Upper lobe of right lung (tissue), 1 donor: ENCODE measurements around the gene GLOD5. TPM values are rescaled to one million over a fixed set of nuclear protein-coding genes. Genes with fewer than 3 reads are reported as not detected.

Experiments used
- ATAC-seq: fragments of 200-7000 bp; cut with Tn5 transposase; one replicate; pipeline ENCODE4 v1.9.1; 2020; ENCODE audit warnings: mild to moderate bottlenecking, moderate library complexity
- DNase-seq: peaks from one replicate; pipeline ENCODE4 v3.0.0-alpha.2; 2020
- H3K27ac ChIP-seq: fragments of 200-600 bp; one replicate; pipeline ENCODE4 v1.8.0; 2022
- H3K27me3 ChIP-seq: fragments of 200-600 bp; one replicate; pipeline ENCODE4 v1.8.0; 2022; ENCODE audit warnings: mild to moderate bottlenecking
- H3K36me3 ChIP-seq: fragments of 200-600 bp; one replicate; pipeline ENCODE4 v1.8.0; 2022
- H3K4me1 ChIP-seq: fragments of 200-600 bp; one replicate; pipeline ENCODE4 v1.8.0; 2022
- H3K4me3 ChIP-seq: fragments of 200-600 bp; one replicate; pipeline ENCODE4 v1.8.0; 2022; ENCODE audit warnings: mild to moderate bottlenecking
- H3K9me3 ChIP-seq: fragments of 200-600 bp; one replicate; pipeline ENCODE4 v1.8.0; 2022
- intact Hi-C: fragments of 100-400 bp; cut with DNase I; formaldehyde crosslinking; loops from one replicate; pipeline ENCODE4 v1.11.0; 2022
- total RNA-seq: library from RNA; stranded (reverse); fragmentation: NEBNext Ultra II Directional; extraction: Animal tissue kit (Norgen Biotek cat#: 25700); gene quantifications from one replicate; pipeline ENCODE4 v1.2.1, GENCODE V29; 2021
- TF ChIP-seq, protein P1 (sequence below): fragments of 200-600 bp; IDR thresholded peaks from one replicate; pipeline ENCODE4 v1.8.0; 2022; ENCODE audit warnings: antibody characterized with exemption
- donor health status: DM: no; HTN: yes; CAD: no; lungs with severe emphysema.

Gene GLOD5
- total RNA-seq, 1 donor from 2014 or later = 2.6 TPM

DNA sequence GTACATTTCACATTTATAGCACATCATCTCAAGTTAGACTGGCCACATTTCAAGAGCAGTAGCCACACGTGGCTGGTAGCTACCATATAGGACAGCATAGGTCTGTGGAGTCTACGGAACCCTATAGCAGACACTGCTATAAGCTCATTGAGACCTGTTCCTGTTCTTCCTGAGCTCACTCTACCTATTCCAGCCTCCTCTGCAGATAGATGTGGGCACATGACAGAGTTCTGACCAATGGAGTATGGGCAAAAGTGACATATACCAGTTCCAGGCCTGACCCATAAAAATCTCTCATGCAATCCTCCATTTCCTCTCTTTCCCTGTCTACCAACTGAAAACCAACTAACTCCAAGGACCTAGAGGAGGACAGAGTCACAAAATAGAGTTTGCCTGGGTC is 36.8 kb downstream of the GLOD5 start:
- peaks cover 4% of the 10 kb centered on the region for H3K4me1 ChIP-seq
- H3K9me3 ChIP-seq = no peaks in the 10 kb centered on the region
- H3K27ac ChIP-seq = no peak overlapping the region
- intact Hi-C loops = no loop called here
- TF ChIP-seq, protein P1, sequence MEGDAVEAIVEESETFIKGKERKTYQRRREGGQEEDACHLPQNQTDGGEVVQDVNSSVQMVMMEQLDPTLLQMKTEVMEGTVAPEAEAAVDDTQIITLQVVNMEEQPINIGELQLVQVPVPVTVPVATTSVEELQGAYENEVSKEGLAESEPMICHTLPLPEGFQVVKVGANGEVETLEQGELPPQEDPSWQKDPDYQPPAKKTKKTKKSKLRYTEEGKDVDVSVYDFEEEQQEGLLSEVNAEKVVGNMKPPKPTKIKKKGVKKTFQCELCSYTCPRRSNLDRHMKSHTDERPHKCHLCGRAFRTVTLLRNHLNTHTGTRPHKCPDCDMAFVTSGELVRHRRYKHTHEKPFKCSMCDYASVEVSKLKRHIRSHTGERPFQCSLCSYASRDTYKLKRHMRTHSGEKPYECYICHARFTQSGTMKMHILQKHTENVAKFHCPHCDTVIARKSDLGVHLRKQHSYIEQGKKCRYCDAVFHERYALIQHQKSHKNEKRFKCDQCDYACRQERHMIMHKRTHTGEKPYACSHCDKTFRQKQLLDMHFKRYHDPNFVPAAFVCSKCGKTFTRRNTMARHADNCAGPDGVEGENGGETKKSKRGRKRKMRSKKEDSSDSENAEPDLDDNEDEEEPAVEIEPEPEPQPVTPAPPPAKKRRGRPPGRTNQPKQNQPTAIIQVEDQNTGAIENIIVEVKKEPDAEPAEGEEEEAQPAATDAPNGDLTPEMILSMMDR = no peak
- ATAC-seq (no peak), DNase-seq (no peak)
- H3K36me3 ChIP-seq = no peaks in the 10 kb centered on the region
- no peak overlapping the region for H3K4me3 ChIP-seq
- no peaks in the 10 kb centered on the region for H3K27me3 ChIP-seq

DNA sequence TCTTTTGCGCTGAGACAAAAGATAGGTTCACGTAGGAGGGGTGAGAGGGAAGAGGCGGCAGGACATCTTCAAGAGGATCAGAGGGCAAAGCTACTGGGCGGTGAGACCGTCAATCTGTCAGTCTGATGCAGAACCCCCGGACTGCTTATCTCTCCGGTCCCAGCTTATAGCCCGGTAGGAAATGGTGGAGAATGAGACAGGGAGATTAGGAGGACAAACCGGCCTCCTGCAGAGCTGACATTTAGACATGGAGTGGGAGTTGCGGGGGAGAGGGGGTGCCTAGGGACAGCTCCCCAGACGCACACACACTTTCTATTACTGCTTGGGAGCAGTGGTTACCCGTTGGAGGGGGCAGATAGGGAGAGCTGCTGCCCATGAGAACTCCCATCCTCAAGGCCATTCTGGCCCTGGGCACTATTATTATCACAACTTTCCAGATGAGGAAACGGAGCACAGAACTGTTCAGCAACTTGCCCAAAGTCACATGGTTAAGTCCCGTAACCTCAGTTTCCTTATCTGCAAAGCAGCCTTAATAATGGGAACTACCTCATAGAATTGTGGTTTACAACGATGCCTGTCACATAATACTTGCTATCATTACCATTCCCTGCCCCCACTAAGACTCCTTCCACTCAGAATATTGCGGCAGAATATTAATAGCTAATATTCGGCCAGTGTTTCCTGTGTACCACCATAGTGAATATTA is 39.2 kb downstream of the GLOD5 start:
- DNase-seq (no peak), ATAC-seq (no peak)
- no peaks in the 10 kb centered on the region for H3K36me3 ChIP-seq
- intact Hi-C loops = no loop called here
- no peaks in the 10 kb centered on the region for H3K9me3 ChIP-seq
- TF ChIP-seq, protein P1 = no peak
- peak overlapping the region; percentile 97 for H3K27ac ChIP-seq
- peaks cover 4% of the 10 kb centered on the region for H3K4me1 ChIP-seq
- H3K27me3 ChIP-seq = no peaks in the 10 kb centered on the region
- peak overlapping the region; percentile 61 for H3K4me3 ChIP-seq

DNA sequence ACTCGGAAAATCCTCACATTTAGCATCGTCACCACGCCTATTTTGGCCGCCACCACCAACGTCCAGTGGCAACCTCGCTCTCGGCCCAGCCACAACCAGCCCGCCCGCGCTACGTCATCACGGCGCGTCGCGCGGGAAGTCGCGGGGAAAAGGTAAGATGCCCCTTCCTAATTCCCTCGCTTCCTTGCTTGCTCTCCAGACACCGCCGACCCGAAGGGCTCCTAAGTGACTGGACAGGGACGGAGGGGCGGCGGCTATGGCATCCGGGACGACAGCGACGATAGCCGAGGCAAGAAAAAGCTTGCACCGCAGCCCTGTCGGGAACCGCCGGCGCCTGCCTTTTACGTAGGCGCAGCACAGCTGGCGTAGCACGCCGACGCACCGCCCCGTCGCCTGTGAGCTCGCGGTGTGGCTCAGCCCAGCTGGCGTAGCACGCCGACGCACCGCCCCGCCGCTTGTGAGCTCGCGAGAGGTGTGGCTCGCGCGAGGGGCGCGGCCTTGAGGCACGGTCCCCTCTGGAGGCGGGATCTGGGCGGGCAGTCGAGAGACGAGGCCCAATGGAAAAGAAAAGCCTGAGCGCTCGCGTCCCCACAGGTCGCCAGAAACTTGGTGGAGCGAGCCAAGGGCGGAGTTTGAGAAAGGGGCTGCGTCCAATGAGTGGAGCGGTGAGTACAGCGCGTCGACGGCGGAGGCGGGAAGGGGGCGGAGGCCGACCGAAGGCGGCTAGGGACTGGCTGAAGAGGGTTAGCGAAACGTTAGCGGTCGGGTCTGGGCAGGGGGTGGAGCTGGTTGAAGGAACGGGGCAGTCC is 39.9 kb downstream of the GLOD5 start, which contains the start of gene HDAC6:
HDAC6 (plus strand) TSS at position 788 of the 809 bp plus-strand sequence. CDS start 626 bp downstream, outside the sequence.
- Histone ChIP-seq H3K4me3 (peak within 1 kb of the TSS; percentile 61), H3K27me3 (no peaks in the 10 kb centered on the region), H3K9me3 (no peaks in the 10 kb centered on the region), H3K27ac (peak within 1 kb of the TSS; percentile 97), H3K4me1 (peaks cover 4% of the 10 kb centered on the region), H3K36me3 (no peaks in the 10 kb centered on the region)
- intact Hi-C loops = no loop called here
- ATAC-seq = peak; percentile 95
- DNase-seq = peak; percentile 98
- TF ChIP-seq, protein P1 = no peak

DNA sequence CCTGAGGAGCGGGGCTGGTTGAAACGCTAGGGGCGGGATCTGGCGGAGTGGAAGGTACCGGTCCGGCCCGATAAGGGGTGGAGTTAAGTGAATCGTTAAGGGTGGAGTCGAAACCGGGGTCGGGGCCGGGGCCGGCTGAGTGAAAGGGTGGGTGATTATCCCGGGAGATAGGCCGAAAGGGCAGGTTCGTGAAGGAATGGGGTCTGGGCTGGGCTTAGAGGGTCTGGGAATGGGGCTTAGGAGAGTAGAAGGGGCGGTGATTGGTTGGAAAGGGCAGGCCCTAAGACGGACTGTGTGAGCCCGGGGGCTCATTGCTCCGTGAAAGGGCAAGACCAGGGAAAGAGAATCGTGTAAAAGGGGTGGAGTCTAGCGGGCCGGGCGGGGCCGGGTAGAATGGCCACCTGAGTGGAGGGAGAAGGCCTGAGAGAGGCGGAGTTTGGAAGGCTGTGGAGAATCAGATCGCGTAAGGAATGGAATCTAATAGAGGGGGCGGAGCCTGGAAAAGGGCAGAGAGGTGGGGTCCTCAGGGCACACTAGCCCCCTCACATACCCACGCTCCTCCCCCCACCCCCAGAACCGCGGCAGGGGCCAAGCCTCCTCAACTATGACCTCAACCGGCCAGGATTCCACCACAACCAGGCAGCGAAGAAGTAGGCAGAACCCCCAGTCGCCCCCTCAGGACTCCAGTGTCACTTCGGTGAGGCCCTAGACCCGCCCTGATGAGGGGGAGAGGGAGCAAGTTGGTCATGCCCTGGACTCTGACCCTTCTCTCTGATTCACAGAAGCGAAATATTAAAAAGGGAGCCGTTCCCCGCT is 40.8 kb downstream of the GLOD5 start:
- peak overlapping the region; percentile 58 for H3K4me3 ChIP-seq
- intact Hi-C loops = no loop called here
- no peaks in the 10 kb centered on the region for H3K9me3 ChIP-seq
- DNase-seq (peak; percentile 90), ATAC-seq (peak; percentile 69)
- no peaks in the 10 kb centered on the region for H3K36me3 ChIP-seq
- peaks cover 4% of the 10 kb centered on the region for H3K4me1 ChIP-seq
- H3K27me3 ChIP-seq = no peaks in the 10 kb centered on the region
- TF ChIP-seq, protein P1 = no peak
- H3K27ac ChIP-seq = peak overlapping the region; percentile 92

DNA sequence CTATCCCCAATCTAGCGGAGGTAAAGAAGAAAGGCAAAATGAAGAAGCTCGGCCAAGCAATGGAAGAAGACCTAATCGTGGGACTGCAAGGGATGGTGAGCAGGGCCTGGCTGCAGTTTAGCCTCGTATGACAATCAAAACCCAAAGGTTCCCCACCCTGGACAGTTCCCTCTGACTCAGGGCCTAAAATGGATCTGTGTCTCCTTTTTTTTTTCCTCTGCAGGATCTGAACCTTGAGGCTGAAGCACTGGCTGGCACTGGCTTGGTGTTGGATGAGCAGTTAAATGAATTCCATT is 41.3 kb downstream of the GLOD5 start:
- TF ChIP-seq, protein P1 = no peak

More for the DNA sequence above, 41.3 kb downstream of the GLOD5 start:
- ATAC-seq (no peak), DNase-seq (no peak)
- intact Hi-C loops = no loop called here
- Histone ChIP-seq H3K27ac (peak overlapping the region; percentile 92), H3K4me1 (peaks cover 4% of the 10 kb centered on the region), H3K4me3 (peak overlapping the region; percentile 58), H3K36me3 (no peaks in the 10 kb centered on the region), H3K27me3 (no peaks in the 10 kb centered on the region), H3K9me3 (no peaks in the 10 kb centered on the region)
